ENCODE measurements around the gene ZNF385C. TPM values are rescaled to one million over a fixed set of nuclear protein-coding genes. Genes with fewer than 3 reads are reported as not detected.

Gene ZNF385C
- total and polyA plus RNA-seq, 2 donors (not counting 1 experiment from before 2014, with no cell fraction given) = under 0.01 to 0.03 TPM

DNA sequence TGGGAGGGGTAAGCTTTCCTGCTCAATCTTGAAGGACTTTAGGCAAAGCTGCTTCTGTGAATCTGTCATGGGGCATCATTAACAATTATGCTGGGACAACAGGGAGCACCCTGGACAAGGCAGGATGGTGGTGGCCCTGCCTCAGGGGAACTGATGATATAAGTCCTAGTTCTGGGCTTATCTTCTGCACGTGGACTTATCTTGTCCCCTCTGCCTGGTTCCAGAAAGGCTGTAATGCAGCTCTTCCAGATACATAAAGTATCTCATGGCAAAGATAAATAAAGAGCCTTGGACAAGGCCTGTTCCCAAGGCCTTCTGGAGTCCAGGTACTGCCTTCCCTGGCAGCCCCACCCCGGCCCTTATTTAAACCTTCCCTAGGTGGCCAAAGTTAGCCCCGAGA lies 6.0 kb upstream of the ZNF385C start:
- H4K20me1 ChIP-seq (ENCODE audit: control insufficient read depth, extremely low read depth, insufficient read depth, low read length) = no peaks in the 10 kb centered on the region
- no peak overlapping the region for H3K27ac ChIP-seq (ENCODE audit: insufficient read depth, low read length)
- H3K4me2 ChIP-seq (ENCODE audit: extremely low read depth, insufficient read depth, low read length) = no peak overlapping the region
- H3K36me3 ChIP-seq (ENCODE audit: control insufficient read depth, insufficient read depth, low read length) = peaks cover 2% of the 10 kb centered on the region
- H3K27me3 ChIP-seq (ENCODE audit: control insufficient read depth, insufficient read depth, low read length) = no peaks in the 10 kb centered on the region
- H3K79me2 ChIP-seq (ENCODE audit: control insufficient read depth, insufficient read depth, low read length) = no peaks in the 10 kb centered on the region
- H3K4me3 ChIP-seq (replicated peaks in 1 of 4; ENCODE audit: control extremely low read depth in 1 of 4, insufficient read depth in 1 of 4, low read depth in 3 of 4, low read length in 4 of 4) = no peak overlapping the region
- no peak for TF ChIP-seq EZH2 (IDR thresholded peaks at IDR 0.05; ENCODE audit: low read length, missing control alignments)
- TF ChIP-seq, protein P1, sequence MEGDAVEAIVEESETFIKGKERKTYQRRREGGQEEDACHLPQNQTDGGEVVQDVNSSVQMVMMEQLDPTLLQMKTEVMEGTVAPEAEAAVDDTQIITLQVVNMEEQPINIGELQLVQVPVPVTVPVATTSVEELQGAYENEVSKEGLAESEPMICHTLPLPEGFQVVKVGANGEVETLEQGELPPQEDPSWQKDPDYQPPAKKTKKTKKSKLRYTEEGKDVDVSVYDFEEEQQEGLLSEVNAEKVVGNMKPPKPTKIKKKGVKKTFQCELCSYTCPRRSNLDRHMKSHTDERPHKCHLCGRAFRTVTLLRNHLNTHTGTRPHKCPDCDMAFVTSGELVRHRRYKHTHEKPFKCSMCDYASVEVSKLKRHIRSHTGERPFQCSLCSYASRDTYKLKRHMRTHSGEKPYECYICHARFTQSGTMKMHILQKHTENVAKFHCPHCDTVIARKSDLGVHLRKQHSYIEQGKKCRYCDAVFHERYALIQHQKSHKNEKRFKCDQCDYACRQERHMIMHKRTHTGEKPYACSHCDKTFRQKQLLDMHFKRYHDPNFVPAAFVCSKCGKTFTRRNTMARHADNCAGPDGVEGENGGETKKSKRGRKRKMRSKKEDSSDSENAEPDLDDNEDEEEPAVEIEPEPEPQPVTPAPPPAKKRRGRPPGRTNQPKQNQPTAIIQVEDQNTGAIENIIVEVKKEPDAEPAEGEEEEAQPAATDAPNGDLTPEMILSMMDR (conservative IDR thresholded peaks at IDR 0.05 in 1 of 2, IDR thresholded peaks at IDR 0.05 in 1 of 2; ENCODE audit: low read depth in 1 of 2, low read length in 2 of 2) = no peak
- no peak for DNase-seq (ENCODE audit: low read depth in 2 of 2)
- no peaks in the 10 kb centered on the region for H3K9me3 ChIP-seq (ENCODE audit: control insufficient read depth, insufficient read depth, low read depth, low read length)
- no peaks in the 10 kb centered on the region for H3K4me1 ChIP-seq (ENCODE audit: control insufficient read depth, extremely low read depth, insufficient read depth, low read length)
- no peak overlapping the region for H2AFZ ChIP-seq (ENCODE audit: low read length)
- no peak overlapping the region for H3K9ac ChIP-seq (ENCODE audit: insufficient read depth, low read length)

DNA sequence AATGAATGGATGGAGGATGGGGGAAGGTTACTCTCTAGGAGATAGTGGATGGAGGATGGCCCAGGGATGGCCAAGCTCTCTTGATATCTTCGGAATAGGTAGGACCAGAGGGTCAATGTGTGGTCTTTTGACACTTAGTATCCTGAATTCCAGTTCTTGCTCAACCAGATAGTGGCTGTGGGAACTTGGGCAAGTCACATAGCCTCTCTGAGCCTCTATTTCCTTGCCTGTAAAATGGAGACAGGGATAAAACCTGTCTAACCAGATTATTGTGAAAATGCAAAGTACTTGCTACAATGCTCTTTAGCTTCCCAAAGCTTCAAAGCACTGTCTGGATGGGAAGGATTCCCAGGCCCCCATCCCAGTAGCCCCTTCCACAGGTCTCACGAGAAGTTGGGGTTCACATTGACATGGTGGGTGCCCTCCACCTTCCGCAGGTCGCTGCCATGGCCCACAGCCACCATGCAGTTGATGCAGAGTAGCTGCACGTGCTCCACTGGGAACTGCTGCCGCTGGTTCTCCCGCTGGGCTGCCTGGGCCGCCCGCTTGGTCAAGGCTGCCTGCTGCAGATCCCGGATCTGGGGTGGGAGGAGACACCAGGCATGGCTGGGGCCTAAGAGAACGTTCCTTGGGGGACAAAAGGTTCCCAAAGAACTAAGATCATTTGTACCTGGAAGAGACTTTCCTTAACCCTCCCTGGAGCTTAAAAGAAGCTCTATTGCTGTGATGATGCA lies 5.1 kb upstream of the ZNF385C start:
- H3K4me2 ChIP-seq (ENCODE audit: extremely low read depth, insufficient read depth, low read length) = no peak overlapping the region
- H3K27ac ChIP-seq (ENCODE audit: insufficient read depth, low read length) = no peak overlapping the region
- no peaks in the 10 kb centered on the region for H4K20me1 ChIP-seq (ENCODE audit: control insufficient read depth, extremely low read depth, insufficient read depth, low read length)
- no peak overlapping the region for H3K4me3 ChIP-seq (replicated peaks in 1 of 4; ENCODE audit: control extremely low read depth in 1 of 4, insufficient read depth in 1 of 4, low read depth in 3 of 4, low read length in 4 of 4)
- no peaks in the 10 kb centered on the region for H3K79me2 ChIP-seq (ENCODE audit: control insufficient read depth, insufficient read depth, low read length)
- H3K9ac ChIP-seq (ENCODE audit: insufficient read depth, low read length) = no peak overlapping the region
- no peak for DNase-seq (ENCODE audit: low read depth in 2 of 2)
- H3K9me3 ChIP-seq (ENCODE audit: control insufficient read depth, insufficient read depth, low read depth, low read length) = no peaks in the 10 kb centered on the region
- no peaks in the 10 kb centered on the region for H3K27me3 ChIP-seq (ENCODE audit: control insufficient read depth, insufficient read depth, low read length)
- no peak overlapping the region for H2AFZ ChIP-seq (ENCODE audit: low read length)
- no peaks in the 10 kb centered on the region for H3K4me1 ChIP-seq (ENCODE audit: control insufficient read depth, extremely low read depth, insufficient read depth, low read length)
- H3K36me3 ChIP-seq (ENCODE audit: control insufficient read depth, insufficient read depth, low read length) = peaks cover 2% of the 10 kb centered on the region
- TF ChIP-seq EZH2 (IDR thresholded peaks at IDR 0.05; ENCODE audit: low read length, missing control alignments) = no peak
- TF ChIP-seq, protein P1 (conservative IDR thresholded peaks at IDR 0.05 in 1 of 2, IDR thresholded peaks at IDR 0.05 in 1 of 2; ENCODE audit: low read depth in 1 of 2, low read length in 2 of 2) = no peak

DNA sequence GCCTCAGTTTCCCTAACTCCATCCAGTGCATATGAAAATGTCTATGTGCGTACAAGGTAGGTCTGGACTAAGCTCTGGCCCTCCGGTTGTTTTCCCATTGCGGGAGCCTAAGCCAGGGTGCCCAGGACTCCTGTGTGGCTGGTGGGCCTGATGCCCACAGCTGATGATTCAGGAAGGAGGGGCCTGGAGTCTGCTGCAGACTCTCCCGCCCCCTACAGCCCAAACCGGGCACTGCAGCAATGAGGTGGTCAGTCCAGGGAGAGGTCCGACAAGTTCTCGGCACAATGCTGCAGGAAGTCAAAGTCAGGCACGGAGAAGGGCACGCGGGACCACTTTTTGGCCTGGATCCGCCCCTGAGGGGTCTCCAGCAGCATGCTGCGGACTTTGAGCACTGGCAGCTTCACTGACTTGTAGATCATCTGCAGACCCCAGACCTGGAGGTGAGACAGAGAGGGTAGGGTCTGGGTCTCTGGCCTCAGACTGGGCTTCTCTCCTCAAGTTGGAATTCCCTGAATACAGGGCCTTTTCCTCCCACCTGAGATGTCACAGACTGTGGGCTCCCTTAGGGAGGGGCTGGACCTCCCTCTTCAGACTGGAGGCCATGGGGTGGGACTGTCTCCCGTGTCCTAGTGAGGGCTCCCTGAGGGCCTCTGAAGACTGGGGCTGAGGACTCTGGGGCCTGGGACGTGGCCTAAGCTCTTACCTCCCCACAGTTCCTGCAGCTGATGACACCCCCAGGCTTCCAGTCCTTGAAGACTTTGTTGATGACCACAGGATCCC lies 3.4 kb upstream of the ZNF385C start:
- peaks cover 15% of the 10 kb centered on the region for H3K27me3 ChIP-seq (ENCODE audit: control insufficient read depth, insufficient read depth, low read length)
- no peak overlapping the region for H2AFZ ChIP-seq (ENCODE audit: low read length)
- no peak overlapping the region for H3K4me3 ChIP-seq (replicated peaks in 1 of 4; ENCODE audit: control extremely low read depth in 1 of 4, insufficient read depth in 1 of 4, low read depth in 3 of 4, low read length in 4 of 4)
- TF ChIP-seq EZH2 (IDR thresholded peaks at IDR 0.05; ENCODE audit: low read length, missing control alignments) = no peak
- TF ChIP-seq, protein P1 (conservative IDR thresholded peaks at IDR 0.05 in 1 of 2, IDR thresholded peaks at IDR 0.05 in 1 of 2; ENCODE audit: low read depth in 1 of 2, low read length in 2 of 2) = peak; percentile 82 to 83
- H3K4me2 ChIP-seq (ENCODE audit: extremely low read depth, insufficient read depth, low read length) = no peak overlapping the region
- no peaks in the 10 kb centered on the region for H3K4me1 ChIP-seq (ENCODE audit: control insufficient read depth, extremely low read depth, insufficient read depth, low read length)
- no peaks in the 10 kb centered on the region for H3K36me3 ChIP-seq (ENCODE audit: control insufficient read depth, insufficient read depth, low read length)
- no peaks in the 10 kb centered on the region for H3K79me2 ChIP-seq (ENCODE audit: control insufficient read depth, insufficient read depth, low read length)
- no peaks in the 10 kb centered on the region for H3K9me3 ChIP-seq (ENCODE audit: control insufficient read depth, insufficient read depth, low read depth, low read length)
- H4K20me1 ChIP-seq (ENCODE audit: control insufficient read depth, extremely low read depth, insufficient read depth, low read length) = no peaks in the 10 kb centered on the region
- H3K27ac ChIP-seq (ENCODE audit: insufficient read depth, low read length) = no peak overlapping the region
- peak; percentile 50 to 60 for DNase-seq (ENCODE audit: low read depth in 2 of 2)
- H3K9ac ChIP-seq (ENCODE audit: insufficient read depth, low read length) = no peak overlapping the region
